Measurements from ENCODE around the gene PIGR.

PIGR gene

GRCh38 chr1:206946261-206946660 is at the start of gene PIGR:
Gene PIGR (minus strand): TSS chr1:206946466. CDS start chr1:206940531, 5,935 bp downstream.
- Histone ChIP-seq H3K79me2 (ENCODE audit: control insufficient read depth, insufficient read depth, low read length, unreplicated experiment) (no peaks in the 10 kb centered on the region), H3K4me3 (ENCODE audit: low read depth, low read length) (no peak within 1 kb of the TSS), H3K4me1 (ENCODE audit: control insufficient read depth, insufficient read depth, low read length, unreplicated experiment) (no peaks in the 10 kb centered on the region), H3K27ac (ENCODE audit: low read depth, low read length) (no peak within 1 kb of the TSS), H3K27me3 (ENCODE audit: insufficient read depth, low read length) (peaks cover 96% of the 10 kb centered on the region), H3K36me3 (ENCODE audit: insufficient read depth, low read length) (no peaks in the 10 kb centered on the region), H2AFZ (ENCODE audit: low read length, unreplicated experiment) (no peak within 1 kb of the TSS)

- Histone ChIP-seq H3K36me3 (ENCODE audit: insufficient read depth, low read length) (no peaks in the 10 kb centered on the region), H2AFZ (ENCODE audit: low read length, unreplicated experiment) (no peak overlapping the region), H3K4me3 (ENCODE audit: low read depth, low read length) (no peak overlapping the region), H3K27me3 (ENCODE audit: insufficient read depth, low read length) (peaks cover 50% of the 10 kb centered on the region), H3K79me2 (ENCODE audit: control insufficient read depth, insufficient read depth, low read length, unreplicated experiment) (no peaks in the 10 kb centered on the region), H3K27ac (ENCODE audit: low read depth, low read length) (no peak overlapping the region), H3K4me1 (ENCODE audit: control insufficient read depth, insufficient read depth, low read length, unreplicated experiment) (no peaks in the 10 kb centered on the region)
Measured at GRCh38 chr1:206992790-206993189, 46.5 kb upstream of the PIGR start.

- Histone ChIP-seq H3K27ac (ENCODE audit: low read depth, low read length) (no peak overlapping the region), H3K36me3 (ENCODE audit: insufficient read depth, low read length) (no peaks in the 10 kb centered on the region), H2AFZ (ENCODE audit: low read length, unreplicated experiment) (no peak overlapping the region), H3K79me2 (ENCODE audit: control insufficient read depth, insufficient read depth, low read length, unreplicated experiment) (no peaks in the 10 kb centered on the region), H3K4me3 (ENCODE audit: low read depth, low read length) (no peak overlapping the region), H3K4me1 (ENCODE audit: control insufficient read depth, insufficient read depth, low read length, unreplicated experiment) (no peaks in the 10 kb centered on the region), H3K27me3 (ENCODE audit: insufficient read depth, low read length) (peaks cover 73% of the 10 kb centered on the region)
Measured at GRCh38 chr1:206987873-206988272, 41.6 kb upstream of the PIGR start.

GRCh38 chr1:206986885-206987284 is 40.6 kb upstream of the PIGR start:
- H3K4me1 ChIP-seq (ENCODE audit: control insufficient read depth, insufficient read depth, low read length, unreplicated experiment), result no peaks in the 10 kb centered on the region
- no peak overlapping the region for H2AFZ ChIP-seq (ENCODE audit: low read length, unreplicated experiment)
- no peak overlapping the region for H3K27ac ChIP-seq (ENCODE audit: low read depth, low read length)
- H3K79me2 ChIP-seq (ENCODE audit: control insufficient read depth, insufficient read depth, low read length, unreplicated experiment), result no peaks in the 10 kb centered on the region
- peaks cover 76% of the 10 kb centered on the region for H3K27me3 ChIP-seq (ENCODE audit: insufficient read depth, low read length)
- no peaks in the 10 kb centered on the region for H3K36me3 ChIP-seq (ENCODE audit: insufficient read depth, low read length)
- no peak overlapping the region for H3K4me3 ChIP-seq (ENCODE audit: low read depth, low read length)

GRCh38 chr1:206986402-206986801 is 40.1 kb upstream of the PIGR start:
- Histone ChIP-seq H3K36me3 (ENCODE audit: insufficient read depth, low read length) (no peaks in the 10 kb centered on the region), H3K4me3 (ENCODE audit: low read depth, low read length) (no peak overlapping the region), H3K27ac (ENCODE audit: low read depth, low read length) (no peak overlapping the region), H3K27me3 (ENCODE audit: insufficient read depth, low read length) (peaks cover 76% of the 10 kb centered on the region), H3K79me2 (ENCODE audit: control insufficient read depth, insufficient read depth, low read length, unreplicated experiment) (no peaks in the 10 kb centered on the region), H2AFZ (ENCODE audit: low read length, unreplicated experiment) (no peak overlapping the region), H3K4me1 (ENCODE audit: control insufficient read depth, insufficient read depth, low read length, unreplicated experiment) (no peaks in the 10 kb centered on the region)

- Histone ChIP-seq H2AFZ (ENCODE audit: low read length, unreplicated experiment) (no peak overlapping the region), H3K27me3 (ENCODE audit: insufficient read depth, low read length) (peaks cover 69% of the 10 kb centered on the region), H3K36me3 (ENCODE audit: insufficient read depth, low read length) (no peaks in the 10 kb centered on the region), H3K4me3 (ENCODE audit: low read depth, low read length) (no peak overlapping the region), H3K4me1 (ENCODE audit: control insufficient read depth, insufficient read depth, low read length, unreplicated experiment) (no peaks in the 10 kb centered on the region), H3K79me2 (ENCODE audit: control insufficient read depth, insufficient read depth, low read length, unreplicated experiment) (no peaks in the 10 kb centered on the region), H3K27ac (ENCODE audit: low read depth, low read length) (no peak overlapping the region)
Measured at GRCh38 chr1:206985162-206985749, 39.0 kb upstream of the PIGR start.

GRCh38 chr1:206982216-206982615 is 36.0 kb upstream of the PIGR start:
- Histone ChIP-seq H2AFZ (ENCODE audit: low read length, unreplicated experiment) (no peak overlapping the region), H3K4me3 (ENCODE audit: low read depth, low read length) (no peak overlapping the region), H3K27me3 (ENCODE audit: insufficient read depth, low read length) (peaks cover 77% of the 10 kb centered on the region), H3K36me3 (ENCODE audit: insufficient read depth, low read length) (no peaks in the 10 kb centered on the region), H3K27ac (ENCODE audit: low read depth, low read length) (no peak overlapping the region), H3K79me2 (ENCODE audit: control insufficient read depth, insufficient read depth, low read length, unreplicated experiment) (no peaks in the 10 kb centered on the region), H3K4me1 (ENCODE audit: control insufficient read depth, insufficient read depth, low read length, unreplicated experiment) (no peaks in the 10 kb centered on the region)

GRCh38 chr1:206979379-206980043 is 33.2 kb upstream of the PIGR start:
- Histone ChIP-seq H3K27ac (ENCODE audit: low read depth, low read length) (no peak overlapping the region), H3K4me3 (ENCODE audit: low read depth, low read length) (no peak overlapping the region), H3K4me1 (ENCODE audit: control insufficient read depth, insufficient read depth, low read length, unreplicated experiment) (no peaks in the 10 kb centered on the region), H3K79me2 (ENCODE audit: control insufficient read depth, insufficient read depth, low read length, unreplicated experiment) (no peaks in the 10 kb centered on the region), H2AFZ (ENCODE audit: low read length, unreplicated experiment) (no peak overlapping the region), H3K27me3 (ENCODE audit: insufficient read depth, low read length) (peaks cover 73% of the 10 kb centered on the region), H3K36me3 (ENCODE audit: insufficient read depth, low read length) (no peaks in the 10 kb centered on the region)

- Histone ChIP-seq H3K4me3 (ENCODE audit: low read depth, low read length) (no peak overlapping the region), H3K4me1 (ENCODE audit: control insufficient read depth, insufficient read depth, low read length, unreplicated experiment) (no peaks in the 10 kb centered on the region), H3K27ac (ENCODE audit: low read depth, low read length) (no peak overlapping the region), H3K27me3 (ENCODE audit: insufficient read depth, low read length) (peaks cover 77% of the 10 kb centered on the region), H3K36me3 (ENCODE audit: insufficient read depth, low read length) (no peaks in the 10 kb centered on the region), H3K79me2 (ENCODE audit: control insufficient read depth, insufficient read depth, low read length, unreplicated experiment) (no peaks in the 10 kb centered on the region), H2AFZ (ENCODE audit: low read length, unreplicated experiment) (no peak overlapping the region)
Measured at GRCh38 chr1:206978259-206978658, 32.0 kb upstream of the PIGR start.

- Histone ChIP-seq H3K27me3 (ENCODE audit: insufficient read depth, low read length) (peaks cover 91% of the 10 kb centered on the region), H3K79me2 (ENCODE audit: control insufficient read depth, insufficient read depth, low read length, unreplicated experiment) (no peaks in the 10 kb centered on the region), H3K4me3 (ENCODE audit: low read depth, low read length) (no peak overlapping the region), H3K36me3 (ENCODE audit: insufficient read depth, low read length) (no peaks in the 10 kb centered on the region), H3K4me1 (ENCODE audit: control insufficient read depth, insufficient read depth, low read length, unreplicated experiment) (no peaks in the 10 kb centered on the region), H2AFZ (ENCODE audit: low read length, unreplicated experiment) (no peak overlapping the region), H3K27ac (ENCODE audit: low read depth, low read length) (no peak overlapping the region)
Measured at GRCh38 chr1:206975306-206975705, 29.0 kb upstream of the PIGR start.

GRCh38 chr1:206974140-206974539 is 27.9 kb upstream of the PIGR start:
- Histone ChIP-seq H3K4me3 (ENCODE audit: low read depth, low read length) (no peak overlapping the region), H3K36me3 (ENCODE audit: insufficient read depth, low read length) (no peaks in the 10 kb centered on the region), H2AFZ (ENCODE audit: low read length, unreplicated experiment) (no peak overlapping the region), H3K79me2 (ENCODE audit: control insufficient read depth, insufficient read depth, low read length, unreplicated experiment) (no peaks in the 10 kb centered on the region), H3K4me1 (ENCODE audit: control insufficient read depth, insufficient read depth, low read length, unreplicated experiment) (no peaks in the 10 kb centered on the region), H3K27ac (ENCODE audit: low read depth, low read length) (no peak overlapping the region), H3K27me3 (ENCODE audit: insufficient read depth, low read length) (peaks cover 92% of the 10 kb centered on the region)

All from ACC112 (cell line).